OCI-LY1 (cell line): ENCODE data around the gene DNMT3A.

ENCODE experiments used
- H2AFZ ChIP-seq: fragments of 200-600 bp; sonication (generic), shearing (Covaris generic); 2 replicates; pipeline ENCODE4 v1.6.0; 2014; ENCODE audit warnings: antibody characterized with exemption, mild to moderate bottlenecking, low read length
- H3F3A ChIP-seq: fragments of 200-600 bp; sonication (generic), shearing (Covaris generic); 2 replicates; pipeline ENCODE4 v1.6.0; 2014; ENCODE audit warnings: mild to moderate bottlenecking, antibody characterized with exemption, low read length, moderate library complexity; ENCODE audit not compliant: insufficient read depth
- H3K27ac ChIP-seq: fragments of 200-600 bp; sonication (generic); 2 replicates; pipeline ENCODE4 v1.5.1; 2014; ENCODE audit warnings: low read length, mixed run types, mild to moderate bottlenecking, low read depth; ENCODE audit not compliant: poor library complexity, severe bottlenecking
- H3K27me3 ChIP-seq: fragments of 200-600 bp; sonication (generic); 2 replicates; pipeline ENCODE4 v1.6.0; 2014; ENCODE audit warnings: antibody characterized with exemption, mild to moderate bottlenecking, low read length, moderate library complexity; ENCODE audit not compliant: insufficient read depth
- H3K36me3 ChIP-seq: fragments of 200-600 bp; sonication (generic); 2 replicates; pipeline ENCODE4 v1.6.1; 2014; ENCODE audit warnings: mild to moderate bottlenecking, antibody characterized with exemption, low read length, moderate library complexity, mixed read lengths; ENCODE audit not compliant: insufficient read depth
- H3K4me1 ChIP-seq: fragments of 200-600 bp; sonication (generic); 2 replicates; pipeline ENCODE4 v1.5.1; 2014; ENCODE audit warnings: mild to moderate bottlenecking, low read length, moderate library complexity; ENCODE audit not compliant: insufficient read depth, severe bottlenecking
- H3K4me2 ChIP-seq: fragments of 200-600 bp; sonication (generic), shearing (Covaris generic); 2 replicates; pipeline ENCODE4 v1.6.1; 2014; ENCODE audit warnings: low read length
- H3K4me3 ChIP-seq: fragments of 200-600 bp; sonication (generic); 2 replicates; pipeline ENCODE4 v1.5.1; 2014; ENCODE audit warnings: low read length, low read depth, mild to moderate bottlenecking, mixed read lengths; ENCODE audit not compliant: poor library complexity, severe bottlenecking
- H3K79me2 ChIP-seq: fragments of 200-600 bp; shearing (Covaris generic); 2 replicates; pipeline ENCODE4 v1.6.1; 2016; ENCODE audit warnings: mixed run types, low read length, mixed read lengths; ENCODE audit not compliant: insufficient read depth
- H3K9ac ChIP-seq: fragments of 200-600 bp; sonication (generic), shearing (Covaris generic); 2 replicates; pipeline ENCODE4 v1.6.1; 2014; ENCODE audit warnings: mild to moderate bottlenecking, low read length, mixed read lengths
- H3K9me2 ChIP-seq: fragments of 200-600 bp; sonication (generic), shearing (Covaris generic); 2 replicates; pipeline ENCODE4 v1.6.1; 2014; ENCODE audit warnings: low read depth, mild to moderate bottlenecking, low read length, mixed read lengths
- H3K9me3 ChIP-seq: fragments of 200-600 bp; shearing (Covaris generic); 2 replicates; pipeline ENCODE4 v1.6.1; 2014; ENCODE audit warnings: low read length, mixed read lengths
- H4K20me1 ChIP-seq: fragments of 200-600 bp; sonication (generic), shearing (Covaris generic); 2 replicates; pipeline ENCODE4 v1.6.0; 2016; ENCODE audit warnings: mild to moderate bottlenecking, low read length; ENCODE audit not compliant: insufficient read depth
- CTCF ChIP-seq: fragments of 200-600 bp; sonication (generic), shearing (Covaris generic); IDR thresholded peaks from 2 replicates; pipeline ENCODE4 v1.5.1; 2017; ENCODE audit warnings: mild to moderate bottlenecking, antibody characterized with exemption, low read length, moderate library complexity, mixed read lengths
- EZH2 ChIP-seq: fragments of 200-600 bp; sonication (generic), shearing (Covaris generic); IDR thresholded peaks from 2 replicates; pipeline ENCODE4 v1.8.0; 2017; ENCODE audit warnings: borderline replicate concordance, mixed run types, mild to moderate bottlenecking, antibody characterized with exemption, low read length, moderate library complexity, mixed read lengths

DNMT3A gene

GRCh38 chr2:25330937-25331336 is 10.8 kb downstream of the DNMT3A start:
- H4K20me1 ChIP-seq: no peaks in the 10 kb centered on the region
- peaks cover 13% of the 10 kb centered on the region for H3K9me3 ChIP-seq
- TF ChIP-seq EZH2: no peak
- no peak for TF ChIP-seq CTCF
- H3K36me3 ChIP-seq: no peaks in the 10 kb centered on the region; the same call in 1 of the 2 replicates
- H3K4me2 ChIP-seq: no peak overlapping the region
- H3K79me2 ChIP-seq: no peaks in the 10 kb centered on the region
- H3K27ac ChIP-seq: no peak overlapping the region
- H3K9me2 ChIP-seq: no peaks in the 10 kb centered on the region
- no peak overlapping the region for H3K4me3 ChIP-seq
- H3K9ac ChIP-seq: no peak overlapping the region
- H3F3A ChIP-seq: no peaks in the 10 kb centered on the region
- no peak overlapping the region for H2AFZ ChIP-seq
- H3K27me3 ChIP-seq: peaks cover 20% of the 10 kb centered on the region; the same call in 1 of the 2 replicates
- H3K4me1 ChIP-seq: no peaks in the 10 kb centered on the region

- H3K27me3 ChIP-seq: peaks cover 20% of the 10 kb centered on the region; the same call in 1 of the 2 replicates
- H3K79me2 ChIP-seq: no peaks in the 10 kb centered on the region
- H2AFZ ChIP-seq: no peak overlapping the region
- H3K9me3 ChIP-seq: peaks cover 13% of the 10 kb centered on the region
- H3K4me1 ChIP-seq: no peaks in the 10 kb centered on the region
- TF ChIP-seq EZH2: no peak
- no peak for TF ChIP-seq CTCF
- no peak overlapping the region for H3K4me2 ChIP-seq
- H3K9ac ChIP-seq: no peak overlapping the region
- H3K27ac ChIP-seq: no peak overlapping the region
- no peaks in the 10 kb centered on the region; the same call in 1 of the 2 replicates for H3K36me3 ChIP-seq
- no peaks in the 10 kb centered on the region for H4K20me1 ChIP-seq
- H3F3A ChIP-seq: no peaks in the 10 kb centered on the region
- H3K9me2 ChIP-seq: no peaks in the 10 kb centered on the region
- no peak overlapping the region for H3K4me3 ChIP-seq
These were observed 11.5 kb downstream of the DNMT3A start for GRCh38 chr2:25330273-25330672.

DNA sequence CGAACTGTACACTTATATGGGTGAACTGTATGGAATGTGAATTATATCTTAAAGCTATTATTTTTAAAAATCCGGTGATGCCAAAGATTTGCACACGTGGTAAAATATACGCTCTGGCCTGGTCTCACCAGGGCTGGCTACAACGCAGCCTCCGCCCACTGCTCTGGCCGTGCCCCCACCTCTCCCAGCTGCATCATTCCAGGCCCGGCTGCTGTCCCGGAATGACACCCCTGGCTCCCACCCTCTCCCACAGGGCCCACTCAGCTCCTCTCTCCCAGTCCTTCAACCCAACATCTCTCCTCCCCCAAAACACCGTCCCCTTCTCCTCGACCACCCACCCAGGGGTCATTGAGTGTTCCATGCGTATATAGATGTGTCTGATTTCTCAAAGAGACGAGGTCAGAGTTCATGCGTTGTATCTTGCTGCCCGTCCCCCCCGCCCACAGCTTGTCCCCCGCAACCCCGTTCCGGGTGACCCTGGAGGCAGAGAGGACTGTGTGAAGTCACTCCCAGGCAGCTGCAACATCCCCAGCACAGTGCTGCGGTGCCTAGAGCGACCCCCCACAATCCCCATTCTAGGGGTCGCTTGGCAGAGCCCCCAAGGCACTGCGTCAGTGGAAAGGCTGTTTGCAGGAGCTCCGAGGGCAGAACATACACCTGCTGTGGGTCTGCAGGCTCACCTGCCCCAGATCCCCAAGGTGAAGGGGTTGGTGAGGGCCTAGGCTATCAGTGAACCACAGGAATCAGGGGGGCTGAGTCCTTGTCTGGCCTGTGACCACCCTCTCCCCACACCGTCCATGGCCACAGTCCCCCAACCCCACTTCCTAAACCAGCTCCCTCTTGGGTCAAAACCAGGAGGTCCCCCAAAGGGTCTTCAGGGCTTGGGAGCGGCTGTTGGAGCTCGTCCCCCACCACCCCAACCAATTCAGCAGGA is 13.3 kb downstream of the DNMT3A start:
- Histone ChIP-seq H3K9ac (no peak overlapping the region), H3K36me3 (no peaks in the 10 kb centered on the region; the same call in 1 of the 2 replicates), H3K9me2 (no peaks in the 10 kb centered on the region), H3K9me3 (peaks cover 13% of the 10 kb centered on the region), H3K4me1 (no peaks in the 10 kb centered on the region), H3K27me3 (peaks cover 25% of the 10 kb centered on the region; the same call in 1 of the 2 replicates), H4K20me1 (no peaks in the 10 kb centered on the region), H2AFZ (no peak overlapping the region), H3K27ac (no peak overlapping the region), H3F3A (no peaks in the 10 kb centered on the region), H3K79me2 (no peaks in the 10 kb centered on the region), H3K4me3 (no peak overlapping the region), H3K4me2 (no peak overlapping the region)
- no peak for TF ChIP-seq EZH2
- TF ChIP-seq CTCF: no peak
